ENCODE results near the gene FXYD6. TPM values are rescaled to one million over a fixed set of nuclear protein-coding genes. Genes with fewer than 3 reads are reported as not detected.
"Not testable (repeated sequence)": the region's sequence is repeated elsewhere in the genome, so short reads cannot be mapped to it uniquely, and the experiment has no call there.

Gene FXYD6
- total RNA-seq, 2 donors from 2014 or later: not detected

DNA sequence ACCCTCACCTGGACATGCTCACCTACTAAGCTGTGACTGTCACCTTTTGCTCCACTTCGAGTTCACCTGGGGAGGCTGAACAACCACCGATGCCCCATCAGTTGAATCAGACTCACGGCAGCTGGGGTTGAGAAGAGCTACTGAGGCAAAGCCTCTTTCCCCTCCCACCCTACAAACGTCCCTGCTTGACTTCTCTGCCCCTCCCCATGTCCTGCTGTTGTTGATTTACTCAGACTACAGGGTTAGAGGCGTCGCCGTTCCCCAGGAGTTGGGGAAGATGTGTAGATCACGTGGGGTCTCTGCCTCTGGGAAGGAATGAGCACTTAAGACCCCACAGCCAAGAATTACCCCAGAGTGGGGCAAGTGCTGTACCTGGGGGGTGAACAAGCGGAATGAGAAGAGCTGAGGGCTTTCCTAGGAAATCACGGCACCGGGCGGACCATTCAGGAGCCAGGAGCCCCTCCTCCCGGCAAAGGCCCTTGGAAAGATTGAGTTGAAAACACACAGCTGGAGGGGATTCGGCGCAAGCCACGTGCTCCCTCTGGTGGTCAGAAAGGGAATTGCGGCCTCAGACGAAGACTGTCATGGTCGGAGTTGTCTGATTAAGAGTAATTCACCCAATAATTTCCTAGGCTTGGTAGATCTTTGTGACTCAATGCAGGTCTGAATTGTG, 59.0 kb downstream of the FXYD6 start:
- H3K36me3 Mint-ChIP-seq: no peaks in the 10 kb centered on the region
- H3K9me3 Mint-ChIP-seq: no peaks in the 10 kb centered on the region
- H3K4me1 Mint-ChIP-seq (ENCODE audit: low read depth in 2 of 2): peaks cover 66 to 67% of the 10 kb centered on the region in 2 donors
- peak; percentile 93 for DNase-seq (ENCODE audit: low spot score)
- H3K27ac Mint-ChIP-seq: peak overlapping the region; percentile 70 to 95
- peak overlapping the region; percentile 82 for H3K4me3 Mint-ChIP-seq
- ATAC-seq: peak; percentile 61 to 66
- H3K27me3 Mint-ChIP-seq: peaks cover 3 to 4% of the 10 kb centered on the region in 2 donors

DNA sequence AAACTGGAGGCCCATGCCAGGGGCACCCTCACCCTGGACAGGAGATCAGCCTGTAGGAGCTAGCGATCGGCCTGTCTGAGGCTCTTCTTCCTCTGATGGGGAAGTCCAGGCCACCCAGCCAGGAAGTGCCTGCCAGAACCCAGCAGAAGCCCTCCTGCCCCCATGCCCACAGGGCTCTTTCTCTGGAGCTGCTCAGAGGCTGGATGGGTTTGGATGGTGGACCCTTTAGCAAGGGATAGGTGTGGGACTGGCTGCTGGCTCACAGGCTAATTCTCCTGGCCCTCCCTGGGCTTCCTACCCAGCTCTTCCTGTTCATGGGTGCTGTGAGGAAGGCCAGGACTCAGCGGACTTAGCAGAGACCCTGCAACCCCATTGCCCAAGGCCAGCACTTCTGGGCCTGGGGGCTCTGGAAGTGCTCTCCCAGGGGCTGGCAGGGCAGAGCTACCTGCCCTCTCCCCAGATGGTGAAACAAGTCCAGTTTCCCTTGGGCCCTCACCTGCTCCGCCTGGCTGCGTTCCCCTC, 59.6 kb downstream of the FXYD6 start:
- ATAC-seq (no peak), DNase-seq (ENCODE audit: low spot score) (no peak)
- Mint-ChIP-seq H3K27ac (peak overlapping the region; percentile 70 to 95), H3K36me3 (no peaks in the 10 kb centered on the region), H3K9me3 (no peaks in the 10 kb centered on the region), H3K4me3 (peak overlapping the region; percentile 82), H3K27me3 (peaks cover 3 to 10% of the 10 kb centered on the region in 2 donors), H3K4me1 (ENCODE audit: low read depth in 2 of 2) (peaks cover 65 to 66% of the 10 kb centered on the region in 2 donors)

DNA sequence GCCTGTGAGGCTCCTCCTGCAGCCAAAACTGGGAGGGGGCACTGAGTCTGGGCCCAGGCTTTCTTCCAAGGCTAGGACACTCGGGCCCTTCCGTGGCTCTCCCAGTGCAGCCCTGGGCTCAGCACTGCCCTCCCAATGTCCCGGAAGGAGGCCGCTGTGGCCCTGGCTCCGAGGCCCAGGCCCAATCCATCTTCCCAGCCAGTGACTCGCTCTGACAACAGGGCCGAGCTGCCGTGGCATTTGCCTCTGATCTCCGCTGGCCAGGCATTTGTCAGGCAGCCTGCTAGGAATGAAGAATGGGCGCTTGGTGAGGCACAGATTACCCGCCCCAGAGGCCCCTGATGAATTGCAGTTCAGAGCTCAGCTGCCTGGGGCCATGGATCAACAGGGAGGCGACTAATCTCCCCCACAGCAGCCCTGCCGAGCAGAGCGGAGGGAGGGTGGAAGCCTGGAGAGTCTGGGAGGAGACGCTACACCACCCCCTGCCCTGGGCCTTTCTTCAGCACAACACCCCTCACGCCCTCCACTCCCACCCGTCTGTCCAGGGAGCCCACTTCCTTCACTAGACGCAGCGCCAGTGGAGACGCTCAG, 60.2 kb downstream of the FXYD6 start:
- Mint-ChIP-seq H3K36me3 (no peaks in the 10 kb centered on the region), H3K4me1 (ENCODE audit: low read depth in 2 of 2) (peaks cover 60 to 65% of the 10 kb centered on the region in 2 donors), H3K4me3 (peak overlapping the region; percentile 82), H3K9me3 (no peaks in the 10 kb centered on the region), H3K27ac (peak overlapping the region; percentile 70 to 95), H3K27me3 (peaks cover 3 to 15% of the 10 kb centered on the region in 2 donors)
- ATAC-seq (no peak), DNase-seq (ENCODE audit: low spot score) (no peak)

GRCh38 chr11:117815262-117815803, 61.1 kb downstream of the FXYD6 start:
- Mint-ChIP-seq H3K27ac (peak overlapping the region; percentile 70 to 95), H3K27me3 (peaks cover 6 to 24% of the 10 kb centered on the region in 2 donors), H3K36me3 (no peaks in the 10 kb centered on the region), H3K4me3 (peak overlapping the region; percentile 82), H3K9me3 (no peaks in the 10 kb centered on the region), H3K4me1 (ENCODE audit: low read depth in 2 of 2) (peaks cover 65 to 73% of the 10 kb centered on the region in 2 donors)
- peak; percentile 78 to 83 for ATAC-seq
- DNase-seq (ENCODE audit: low spot score): peak; percentile 93

- peak; percentile 58 to 66 for ATAC-seq
- peaks cover 71 to 73% of the 10 kb centered on the region in 2 donors for H3K4me1 Mint-ChIP-seq (ENCODE audit: low read depth in 2 of 2)
- peaks cover 5 to 29% of the 10 kb centered on the region in 2 donors for H3K27me3 Mint-ChIP-seq
- DNase-seq (ENCODE audit: low spot score): peak; percentile 83
- H3K27ac Mint-ChIP-seq: peak overlapping the region; percentile 70 to 95
- H3K9me3 Mint-ChIP-seq: no peaks in the 10 kb centered on the region
- H3K4me3 Mint-ChIP-seq: peak overlapping the region; percentile 82
- H3K36me3 Mint-ChIP-seq: no peaks in the 10 kb centered on the region
Measured at GRCh38 chr11:117814766-117815261, 61.6 kb downstream of the FXYD6 start.

DNA sequence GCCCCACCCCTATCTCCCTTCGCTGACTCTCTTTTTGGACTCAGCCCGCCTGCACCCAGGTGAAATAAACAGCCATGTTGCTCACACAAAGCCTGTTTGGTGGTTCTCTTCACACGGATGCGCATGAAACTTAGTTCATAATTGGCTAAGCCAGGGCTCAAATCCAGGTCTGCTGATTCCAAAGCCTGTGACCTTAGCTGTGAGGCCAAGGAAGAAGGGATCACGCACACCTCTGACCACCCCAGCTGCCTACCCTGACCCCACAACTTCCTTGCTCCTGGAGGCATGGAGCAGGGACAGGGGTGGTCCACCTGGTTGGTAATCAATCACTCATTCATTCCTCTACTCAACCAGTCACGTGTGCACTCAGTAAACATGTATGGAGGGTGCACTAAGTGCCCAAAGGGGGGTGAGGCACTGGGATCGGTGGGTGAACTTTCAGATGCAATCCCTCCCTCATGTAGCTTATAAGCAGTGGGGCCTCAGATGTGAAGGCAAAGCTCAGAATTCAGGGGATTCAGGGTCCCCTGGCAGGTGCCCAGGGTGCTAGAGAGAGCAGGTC, 62.2 kb downstream of the FXYD6 start:
- DNase-seq (ENCODE audit: low spot score) (no peak), ATAC-seq (no peak)
- Mint-ChIP-seq H3K36me3 (no peaks in the 10 kb centered on the region), H3K4me1 (ENCODE audit: low read depth in 2 of 2) (peaks cover 75 to 76% of the 10 kb centered on the region in 2 donors), H3K27me3 (peaks cover 7 to 34% of the 10 kb centered on the region in 2 donors), H3K4me3 (peak overlapping the region; percentile 82), H3K9me3 (no peaks in the 10 kb centered on the region), H3K27ac (peak overlapping the region; percentile 70 to 95)

DNA sequence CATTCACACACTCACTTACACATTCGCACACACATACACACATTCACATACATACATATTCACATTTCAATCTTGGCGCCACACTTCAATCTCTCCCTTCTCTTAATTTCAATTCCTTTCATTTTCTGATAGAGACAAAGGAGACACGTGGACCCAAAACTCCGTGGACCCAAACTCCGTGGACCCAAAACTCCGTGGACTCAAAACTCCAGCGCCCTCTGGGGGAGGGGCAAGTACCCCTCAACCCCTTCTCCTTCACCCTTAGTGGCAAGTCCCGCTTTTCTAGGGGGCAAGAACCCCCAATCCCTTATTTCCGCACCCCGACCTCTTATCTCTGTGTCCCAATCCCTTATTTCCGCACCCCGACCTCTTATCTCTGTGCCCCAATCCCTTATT, 66.4 kb downstream of the FXYD6 start:
- H3K36me3 Mint-ChIP-seq; H3K9me3 Mint-ChIP-seq; DNase-seq (ENCODE audit: low spot score); ATAC-seq: not testable (repeated sequence)
- peak overlapping the region; percentile 0 to 70 for H3K27ac Mint-ChIP-seq
- peaks cover 39 to 51% of the 10 kb centered on the region in 2 donors for H3K4me1 Mint-ChIP-seq (ENCODE audit: low read depth in 2 of 2)
- peak overlapping the region; percentile 0 for H3K4me3 Mint-ChIP-seq
- H3K27me3 Mint-ChIP-seq: peaks cover 9 to 34% of the 10 kb centered on the region in 2 donors

GRCh38 chr11:117809236-117810055, 67.0 kb downstream of the FXYD6 start:
- H3K27ac Mint-ChIP-seq: peak overlapping the region; percentile 0 to 70
- H3K27me3 Mint-ChIP-seq: peaks cover 11 to 34% of the 10 kb centered on the region in 2 donors
- no peaks in the 10 kb centered on the region for H3K36me3 Mint-ChIP-seq
- no peaks in the 10 kb centered on the region for H3K9me3 Mint-ChIP-seq
- peak; percentile 83 to 84 for ATAC-seq
- H3K4me3 Mint-ChIP-seq: peak overlapping the region; percentile 0
- peaks cover 33 to 47% of the 10 kb centered on the region in 2 donors for H3K4me1 Mint-ChIP-seq (ENCODE audit: low read depth in 2 of 2)
- no peak for DNase-seq (ENCODE audit: low spot score)

- Mint-ChIP-seq H3K36me3 (no peaks in the 10 kb centered on the region), H3K4me3 (no peak overlapping the region), H3K4me1 (ENCODE audit: low read depth in 2 of 2) (peaks cover 26 to 41% of the 10 kb centered on the region in 2 donors), H3K27me3 (peaks cover 11 to 34% of the 10 kb centered on the region in 2 donors), H3K27ac (peak overlapping the region in 1 of 2 donors; percentile 57), H3K9me3 (no peaks in the 10 kb centered on the region)
- ATAC-seq (no peak), DNase-seq (ENCODE audit: low spot score) (no peak)
Measured at GRCh38 chr11:117808784-117809183, 67.7 kb downstream of the FXYD6 start.

GRCh38 chr11:117807482-117808327, 68.8 kb downstream of the FXYD6 start:
- no peak overlapping the region for H3K27ac Mint-ChIP-seq
- ATAC-seq (peak in 1 of 2 donors; percentile 79), DNase-seq (ENCODE audit: low spot score) (peak; percentile 79)
- no peak overlapping the region for H3K4me3 Mint-ChIP-seq
- no peaks in the 10 kb centered on the region for H3K9me3 Mint-ChIP-seq
- H3K4me1 Mint-ChIP-seq (ENCODE audit: low read depth in 2 of 2): peaks cover 16 to 32% of the 10 kb centered on the region in 2 donors
- H3K36me3 Mint-ChIP-seq: no peaks in the 10 kb centered on the region
- peaks cover 11 to 32% of the 10 kb centered on the region in 2 donors for H3K27me3 Mint-ChIP-seq

DNA sequence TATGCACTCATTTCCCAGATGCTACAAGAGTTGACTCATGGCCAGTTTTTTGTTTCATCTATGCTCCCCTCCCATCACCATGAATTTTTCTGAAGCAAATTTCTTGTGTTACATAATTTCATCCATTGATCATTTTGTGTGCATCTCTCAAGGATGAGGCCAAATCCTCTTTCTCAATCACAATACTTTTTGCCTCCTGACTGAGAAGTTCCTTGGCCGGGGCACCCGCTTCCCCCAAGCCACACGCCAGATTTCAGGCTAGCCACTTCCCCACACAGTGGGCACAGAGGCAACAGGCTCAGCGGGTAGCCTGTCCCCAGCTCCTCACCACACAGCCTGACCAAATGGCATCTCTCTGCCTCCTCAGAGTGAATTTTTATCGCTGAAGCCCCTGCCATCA, 69.6 kb downstream of the FXYD6 start:
- Mint-ChIP-seq H3K9me3 (no peaks in the 10 kb centered on the region), H3K27me3 (peaks cover 11 to 23% of the 10 kb centered on the region in 2 donors), H3K4me3 (no peak overlapping the region), H3K4me1 (ENCODE audit: low read depth in 2 of 2) (peaks cover 14 to 28% of the 10 kb centered on the region in 2 donors), H3K27ac (no peak overlapping the region), H3K36me3 (no peaks in the 10 kb centered on the region)
- ATAC-seq (no peak), DNase-seq (ENCODE audit: low spot score) (no peak)

DNA sequence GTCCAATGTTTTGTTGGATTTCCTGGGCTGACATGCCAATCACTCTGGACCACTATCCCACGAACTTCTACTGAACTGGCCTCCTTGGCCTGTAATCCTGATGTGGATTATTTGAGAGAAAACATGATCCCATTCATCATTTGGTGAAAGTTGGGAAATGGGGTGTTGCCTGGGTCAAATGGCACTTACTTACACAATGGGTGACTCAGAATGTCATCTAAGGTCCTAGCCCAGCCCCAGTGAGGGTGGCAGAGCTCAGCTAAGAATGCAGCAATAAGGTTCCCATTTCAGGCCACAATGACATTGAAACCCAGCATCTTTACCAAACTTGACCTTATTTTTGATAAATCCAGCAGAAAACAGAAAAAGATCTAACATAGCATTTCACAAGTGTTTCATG, 71.4 kb downstream of the FXYD6 start:
- no peak overlapping the region for H3K4me3 Mint-ChIP-seq
- no peak for ATAC-seq
- H3K27ac Mint-ChIP-seq: no peak overlapping the region
- no peak for DNase-seq (ENCODE audit: low spot score)
- peaks cover 7 to 11% of the 10 kb centered on the region in 2 donors for H3K27me3 Mint-ChIP-seq
- no peaks in the 10 kb centered on the region for H3K36me3 Mint-ChIP-seq
- no peaks in the 10 kb centered on the region for H3K9me3 Mint-ChIP-seq
- peaks cover 7 to 18% of the 10 kb centered on the region in 2 donors for H3K4me1 Mint-ChIP-seq (ENCODE audit: low read depth in 2 of 2)

Measured in natural killer cell treated with Interleukin-12 subunit alpha and Interleukin-12 subunit beta and Interleukin-15 and Interleukin-18, amount 100 ng/mL, for 72 hours (primary cell).